ENCODE data around the gene ABCA7.
"Not testable (repeated sequence)": the region's sequence is repeated elsewhere in the genome, so short reads cannot be mapped to it uniquely, and the experiment has no call there.

The ABCA7 gene

GRCh38 chr19:1107661-1108261 lies 67.9 kb downstream of the ABCA7 start:
- DNase-seq, result no peak

GRCh38 chr19:1108291-1109031 lies 68.6 kb downstream of the ABCA7 start:
- DNase-seq, result no peak

GRCh38 chr19:1109032-1109551 lies 69.2 kb downstream of the ABCA7 start:
- no peak for DNase-seq

GRCh38 chr19:1109697-1110671 lies 70.1 kb downstream of the ABCA7 start:
- no peak for DNase-seq

- DNase-seq, result no peak
Observed at GRCh38 chr19:1110809-1111640, 71.1 kb downstream of the ABCA7 start.

- DNase-seq, result no peak
Observed at GRCh38 chr19:1111641-1112267, 71.8 kb downstream of the ABCA7 start.

- no peak for DNase-seq
Observed at GRCh38 chr19:1112268-1113029, 72.5 kb downstream of the ABCA7 start.

- peak; percentile 78 for DNase-seq
Observed at GRCh38 chr19:1113030-1113985, 73.4 kb downstream of the ABCA7 start.

- no peak for DNase-seq
Observed at GRCh38 chr19:1113986-1114483, 74.1 kb downstream of the ABCA7 start.

- not testable (repeated sequence) for DNase-seq
Observed at GRCh38 chr19:1114728-1115127, 74.8 kb downstream of the ABCA7 start.

Measured in NCI-H1105 (cell line).